NCI-H510A (cell line): Measurements from ENCODE around the gene DCLRE1B.
"Not testable (repeated sequence)": the region's sequence is repeated elsewhere in the genome, so short reads cannot be mapped to it uniquely, and the experiment has no call there.

Experiments used
- DNase-seq: peaks from one replicate; lab custom pipeline; 2025; lab: John Stamatoyannopoulos, UW

DCLRE1B gene

DNA sequence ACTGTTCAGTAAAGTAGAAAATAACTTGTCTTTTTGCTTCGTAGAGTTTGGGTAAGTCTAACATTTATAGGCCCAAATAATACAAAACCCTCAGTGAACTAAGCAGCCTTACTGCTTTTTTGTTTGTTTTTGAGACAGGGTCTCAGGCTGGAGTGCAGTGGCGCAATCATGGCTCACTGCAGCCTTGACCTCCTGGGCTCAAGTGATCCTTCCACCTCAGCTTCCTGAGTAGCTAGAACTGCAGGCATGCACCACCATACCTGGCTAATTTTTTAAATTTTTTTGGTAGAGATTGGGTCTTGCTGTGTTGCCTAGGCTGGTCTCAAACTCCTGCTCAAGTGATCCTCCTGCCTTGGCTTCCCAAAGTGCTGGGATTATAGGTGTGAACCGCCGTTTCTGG, 43.0 kb downstream of the DCLRE1B start:
- not testable (repeated sequence) for DNase-seq

- DNase-seq: no peak
Observed at GRCh38 chr1:113949007-113949406, 43.9 kb downstream of the DCLRE1B start.

DNA sequence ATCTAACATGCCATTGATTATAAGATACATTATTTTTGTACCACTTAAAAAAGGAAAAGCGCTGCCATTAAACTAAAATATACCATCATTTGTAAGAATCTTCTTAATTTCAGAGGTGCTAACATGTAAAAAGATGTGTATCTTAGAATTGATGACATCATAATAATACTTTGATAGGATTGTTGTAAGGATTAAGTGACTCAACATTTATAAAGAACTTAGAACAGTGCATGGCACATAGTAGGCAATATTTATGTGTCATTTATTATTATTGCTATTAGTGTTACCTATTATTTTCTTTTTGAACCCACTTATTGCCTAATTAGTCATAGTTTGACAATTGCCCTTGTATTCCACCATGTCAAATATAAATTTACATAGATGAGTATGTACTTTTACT, 45.8 kb downstream of the DCLRE1B start:
- no peak for DNase-seq

- no peak for DNase-seq
Observed at GRCh38 chr1:113951719-113952118, 46.6 kb downstream of the DCLRE1B start.

DNA sequence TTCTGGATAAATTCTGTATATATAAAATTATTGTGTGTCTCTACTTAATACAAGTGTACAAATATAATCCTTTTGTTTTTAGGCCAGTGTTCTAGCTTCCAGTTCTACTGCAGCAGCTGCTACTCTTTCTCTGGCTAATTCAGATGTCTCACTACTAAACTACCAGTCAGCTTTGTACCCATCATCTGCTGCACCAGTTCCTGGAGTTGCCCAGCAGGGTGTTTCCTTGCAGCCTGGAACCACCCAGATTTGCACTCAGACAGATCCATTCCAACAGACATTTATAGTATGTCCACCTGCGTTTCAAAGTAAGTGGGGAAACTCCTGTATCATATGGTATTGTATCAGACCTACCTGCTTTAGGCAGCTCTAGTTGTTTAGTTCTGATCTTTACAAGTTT, 52.9 kb downstream of the DCLRE1B start:
- DNase-seq: no peak

DNA sequence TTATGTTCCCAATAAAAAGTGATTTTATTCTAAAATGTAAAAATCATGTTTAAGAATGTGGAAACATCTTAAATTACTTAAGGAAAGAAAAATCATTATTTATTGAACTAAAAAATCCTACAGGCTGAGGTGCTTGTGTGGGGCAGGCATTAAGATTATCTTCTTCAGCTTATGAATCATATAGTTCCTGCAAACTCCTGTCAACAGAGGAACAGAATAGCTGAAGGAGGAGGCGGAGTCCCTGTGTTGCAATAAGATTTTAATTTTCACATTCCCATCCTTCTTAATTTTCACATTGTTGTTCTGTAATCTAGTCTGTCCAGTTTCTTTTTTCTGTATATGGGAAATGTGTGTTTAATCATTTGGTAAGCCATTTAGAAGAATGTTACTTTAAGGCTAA, 53.6 kb downstream of the DCLRE1B start:
- DNase-seq: no peak

- DNase-seq: no peak
Observed at GRCh38 chr1:113963281-113963906, 58.3 kb downstream of the DCLRE1B start.
